HCT116 (cell line): ENCODE results near the gene GTPBP10.

Experiments used
- CTCF ChIP-seq, 3 experiments: fragments of 200-600 bp in 1 of 3; sonication (generic) in 1 of 3; IDR thresholded peaks in 2 of 3; conservative IDR thresholded peaks in 1 of 3; 2 replicates each; pipeline ENCODE4 v1.5.1; 2012 to 2017; ENCODE audit warnings: low read depth in 2 of 3, low read length in 2 of 3, antibody characterized with exemption in 1 of 3, borderline replicate concordance in 1 of 3, control low read depth in 1 of 3, mild to moderate bottlenecking in 1 of 3, mixed read lengths in 1 of 3, mixed run types in 1 of 3, moderate library complexity in 1 of 3; ENCODE audit not compliant: insufficient read depth in 1 of 3
- EZH2 ChIP-seq: fragments of 200-600 bp; sonication (generic); IDR thresholded peaks from 2 replicates; pipeline ENCODE4 v1.6.1; 2017; ENCODE audit warnings: antibody characterized with exemption, mixed run types
- POLR2A ChIP-seq: IDR thresholded peaks from 2 replicates; pipeline ENCODE4 v1.7.0; 2011; ENCODE audit warnings: borderline replicate concordance; ENCODE audit not compliant: insufficient read depth, insufficient read length; ENCODE audit errors: extremely low read depth
- POLR2AphosphoS5 ChIP-seq: IDR thresholded peaks from 2 replicates; pipeline ENCODE4 v1.6.1; 2011; ENCODE audit warnings: mild to moderate bottlenecking, low read depth, low read length, moderate library complexity
- RAD21 ChIP-seq: IDR thresholded peaks from 2 replicates; pipeline ENCODE4 v1.6.1; 2012; ENCODE audit warnings: low read depth, mild to moderate bottlenecking
- ZNF274 ChIP-seq: fragments of 200-500 bp; sonication (Bioruptor generic); IDR thresholded peaks from 2 replicates; pipeline ENCODE4 v1.6.1; 2014; ENCODE audit warnings: mild to moderate bottlenecking, low read depth, low read length, inconsistent platforms
- TF ChIP-seq, protein P1 (sequence below): IDR thresholded peaks from 2 replicates; pipeline ENCODE4 v1.6.1; 2012; ENCODE audit warnings: low read depth
- TF ChIP-seq, protein P2 (sequence below): IDR thresholded peaks from 2 replicates; pipeline ENCODE4 v1.6.1; 2011; ENCODE audit warnings: mild to moderate bottlenecking, low read length, moderate library complexity; ENCODE audit not compliant: insufficient replicate concordance; ENCODE audit errors: extremely low read depth

- TF ChIP-seq POLR2A (no peak), EZH2 (no peak), RAD21 (no peak), CTCF (IDR thresholded peaks at IDR 0.05 in 2 of 3, conservative IDR thresholded peaks at IDR 0.05 in 1 of 3; ENCODE audit: borderline replicate concordance in 1 of 3, insufficient read depth in 1 of 3, low read depth in 2 of 3, low read length in 2 of 3) (no peak), POLR2AphosphoS5 (no peak), ZNF274 (no peak)
- TF ChIP-seq, protein P1, sequence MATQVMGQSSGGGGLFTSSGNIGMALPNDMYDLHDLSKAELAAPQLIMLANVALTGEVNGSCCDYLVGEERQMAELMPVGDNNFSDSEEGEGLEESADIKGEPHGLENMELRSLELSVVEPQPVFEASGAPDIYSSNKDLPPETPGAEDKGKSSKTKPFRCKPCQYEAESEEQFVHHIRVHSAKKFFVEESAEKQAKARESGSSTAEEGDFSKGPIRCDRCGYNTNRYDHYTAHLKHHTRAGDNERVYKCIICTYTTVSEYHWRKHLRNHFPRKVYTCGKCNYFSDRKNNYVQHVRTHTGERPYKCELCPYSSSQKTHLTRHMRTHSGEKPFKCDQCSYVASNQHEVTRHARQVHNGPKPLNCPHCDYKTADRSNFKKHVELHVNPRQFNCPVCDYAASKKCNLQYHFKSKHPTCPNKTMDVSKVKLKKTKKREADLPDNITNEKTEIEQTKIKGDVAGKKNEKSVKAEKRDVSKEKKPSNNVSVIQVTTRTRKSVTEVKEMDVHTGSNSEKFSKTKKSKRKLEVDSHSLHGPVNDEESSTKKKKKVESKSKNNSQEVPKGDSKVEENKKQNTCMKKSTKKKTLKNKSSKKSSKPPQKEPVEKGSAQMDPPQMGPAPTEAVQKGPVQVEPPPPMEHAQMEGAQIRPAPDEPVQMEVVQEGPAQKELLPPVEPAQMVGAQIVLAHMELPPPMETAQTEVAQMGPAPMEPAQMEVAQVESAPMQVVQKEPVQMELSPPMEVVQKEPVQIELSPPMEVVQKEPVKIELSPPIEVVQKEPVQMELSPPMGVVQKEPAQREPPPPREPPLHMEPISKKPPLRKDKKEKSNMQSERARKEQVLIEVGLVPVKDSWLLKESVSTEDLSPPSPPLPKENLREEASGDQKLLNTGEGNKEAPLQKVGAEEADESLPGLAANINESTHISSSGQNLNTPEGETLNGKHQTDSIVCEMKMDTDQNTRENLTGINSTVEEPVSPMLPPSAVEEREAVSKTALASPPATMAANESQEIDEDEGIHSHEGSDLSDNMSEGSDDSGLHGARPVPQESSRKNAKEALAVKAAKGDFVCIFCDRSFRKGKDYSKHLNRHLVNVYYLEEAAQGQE: no peak
- TF ChIP-seq, protein P2, sequence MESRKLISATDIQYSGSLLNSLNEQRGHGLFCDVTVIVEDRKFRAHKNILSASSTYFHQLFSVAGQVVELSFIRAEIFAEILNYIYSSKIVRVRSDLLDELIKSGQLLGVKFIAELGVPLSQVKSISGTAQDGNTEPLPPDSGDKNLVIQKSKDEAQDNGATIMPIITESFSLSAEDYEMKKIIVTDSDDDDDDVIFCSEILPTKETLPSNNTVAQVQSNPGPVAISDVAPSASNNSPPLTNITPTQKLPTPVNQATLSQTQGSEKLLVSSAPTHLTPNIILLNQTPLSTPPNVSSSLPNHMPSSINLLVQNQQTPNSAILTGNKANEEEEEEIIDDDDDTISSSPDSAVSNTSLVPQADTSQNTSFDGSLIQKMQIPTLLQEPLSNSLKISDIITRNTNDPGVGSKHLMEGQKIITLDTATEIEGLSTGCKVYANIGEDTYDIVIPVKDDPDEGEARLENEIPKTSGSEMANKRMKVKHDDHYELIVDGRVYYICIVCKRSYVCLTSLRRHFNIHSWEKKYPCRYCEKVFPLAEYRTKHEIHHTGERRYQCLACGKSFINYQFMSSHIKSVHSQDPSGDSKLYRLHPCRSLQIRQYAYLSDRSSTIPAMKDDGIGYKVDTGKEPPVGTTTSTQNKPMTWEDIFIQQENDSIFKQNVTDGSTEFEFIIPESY: no peak
Measured at GRCh38 chr7:90383861-90384260, 37.3 kb downstream of the GTPBP10 start.
